ENCODE data around the gene RNASEH2B. TPM values are rescaled to one million over a fixed set of nuclear protein-coding genes. Genes with fewer than 3 reads are reported as not detected.
A peak's percentile ranks its signal among the peaks of the same experiment; 100 is the strongest.

Gene RNASEH2B
- polyA plus RNA-seq, 5 donors: 60.8 to 81.6 (median 71.3) TPM

DNA sequence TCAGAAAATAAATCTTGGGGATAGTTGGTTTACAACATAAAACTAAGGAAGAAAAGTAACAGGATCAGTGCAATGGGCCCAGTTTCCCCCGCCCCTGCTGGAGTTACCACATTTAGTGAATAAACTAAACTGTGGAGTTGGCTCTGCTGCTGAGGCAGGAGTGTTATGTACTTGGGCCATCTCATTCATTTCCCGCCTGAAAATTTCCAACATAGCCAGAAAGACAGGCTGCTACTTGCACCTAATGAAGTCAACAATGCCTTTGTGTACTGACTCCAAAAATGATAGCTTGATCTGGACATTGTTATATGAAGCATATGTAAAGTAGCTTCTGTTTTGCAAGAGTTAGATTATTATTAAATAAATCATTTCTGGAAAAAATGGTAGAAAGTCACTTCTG lies 7.9 kb upstream of the RNASEH2B start:
- DNase-seq: no peak

DNA sequence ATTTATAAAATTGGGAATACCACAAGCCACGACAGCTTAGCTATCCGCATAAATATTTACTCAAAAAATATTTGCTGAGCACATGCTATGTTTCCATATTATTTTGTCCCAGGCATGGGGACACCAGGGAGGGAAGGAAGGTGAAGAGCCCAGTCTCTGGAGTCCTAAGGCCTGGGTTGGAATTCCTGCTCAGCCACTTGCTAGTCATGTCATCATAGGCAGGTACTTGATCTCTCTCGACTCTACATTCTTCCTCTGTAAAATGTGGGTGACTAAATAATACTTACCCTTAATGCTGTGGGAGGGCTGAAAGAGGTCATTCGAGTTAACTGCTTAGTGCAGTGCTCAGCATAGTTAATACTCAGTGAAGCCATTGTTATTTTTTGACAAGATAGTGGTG lies 4.3 kb upstream of the RNASEH2B start:
- no peak for DNase-seq

DNA sequence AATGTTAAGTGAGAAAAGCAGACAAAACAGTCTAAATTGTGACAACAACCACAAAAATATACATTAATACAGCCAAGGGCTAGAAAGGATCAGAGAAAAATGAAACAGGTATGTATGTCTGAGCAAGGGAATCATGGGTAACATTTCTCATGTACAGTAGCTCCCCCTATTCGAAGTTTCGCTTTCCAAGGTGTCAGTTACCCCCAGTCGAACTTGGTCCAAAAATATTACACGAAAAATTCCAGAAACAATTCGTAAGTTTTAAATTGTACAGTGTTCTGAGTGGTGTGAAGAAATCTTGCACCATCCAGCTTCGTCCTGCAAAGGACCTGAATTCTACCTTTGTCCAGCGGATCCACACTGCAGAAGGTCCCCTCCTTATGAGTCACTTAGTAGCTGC lies 1.8 kb upstream of the RNASEH2B start:
- DNase-seq: no peak

DNA sequence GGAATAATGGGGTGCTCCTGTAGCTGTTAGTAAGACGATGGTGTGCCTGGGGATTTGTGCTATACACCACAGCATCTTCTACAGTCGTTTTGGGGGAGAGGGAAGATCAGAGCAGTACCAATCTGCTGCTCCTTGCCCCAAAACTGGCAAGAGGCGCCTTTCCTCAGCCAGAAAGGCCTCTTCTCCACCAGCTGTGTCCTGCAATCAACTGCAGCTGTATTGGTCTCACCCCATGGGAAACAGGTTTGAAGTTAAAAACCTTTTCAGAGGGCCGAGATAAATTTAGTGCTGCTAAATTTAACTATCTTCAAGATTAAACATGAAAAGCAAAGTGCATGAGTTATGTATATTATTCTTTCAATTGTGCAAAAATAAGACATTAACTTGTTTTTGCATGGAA lies 1.2 kb upstream of the RNASEH2B start:
- no peak for DNase-seq

DNA sequence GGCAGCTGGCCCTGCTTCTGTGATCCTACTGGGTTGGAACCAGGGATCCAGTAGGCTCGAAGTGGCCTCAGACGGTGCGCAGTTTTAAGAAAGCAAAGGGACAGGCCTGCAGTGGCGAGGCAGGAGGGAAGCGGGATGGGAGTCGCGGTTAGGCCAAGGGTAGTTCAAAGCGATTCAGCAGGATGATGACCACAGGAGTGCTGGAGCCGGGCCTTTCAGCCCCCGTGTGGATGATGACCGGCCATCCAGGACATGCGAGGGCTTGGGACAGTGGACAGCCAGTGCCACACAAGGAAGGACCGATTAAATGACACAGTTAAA lies 854 bp downstream of the RNASEH2B start:
- DNase-seq: no peak

DNA sequence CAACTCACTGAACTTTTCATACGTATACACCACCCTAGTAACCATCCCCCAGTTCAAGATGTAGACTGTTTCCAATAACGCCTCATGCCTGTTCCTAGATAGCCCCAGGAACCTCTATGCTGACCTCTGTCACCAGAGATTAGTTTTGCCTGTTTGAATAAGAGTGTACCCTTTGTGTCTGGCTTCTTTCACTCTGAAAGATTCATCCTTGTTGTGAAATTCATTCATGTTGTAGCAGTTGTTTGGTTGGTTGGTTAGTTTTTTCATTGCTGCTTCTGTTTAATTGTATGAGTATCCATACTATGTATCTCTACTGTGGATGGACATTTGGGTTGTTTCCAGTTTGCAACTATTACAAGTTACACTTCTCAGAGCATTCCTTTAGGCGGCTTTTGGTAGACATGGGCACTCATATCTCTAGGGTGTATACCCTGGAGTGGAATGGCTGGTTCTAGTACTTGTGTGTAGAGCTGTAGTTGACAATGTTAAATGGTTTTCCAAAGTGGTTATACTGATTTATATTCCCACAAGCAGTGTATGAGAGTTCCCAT lies 1.6 kb downstream of the RNASEH2B start:
- DNase-seq: no peak

DNA sequence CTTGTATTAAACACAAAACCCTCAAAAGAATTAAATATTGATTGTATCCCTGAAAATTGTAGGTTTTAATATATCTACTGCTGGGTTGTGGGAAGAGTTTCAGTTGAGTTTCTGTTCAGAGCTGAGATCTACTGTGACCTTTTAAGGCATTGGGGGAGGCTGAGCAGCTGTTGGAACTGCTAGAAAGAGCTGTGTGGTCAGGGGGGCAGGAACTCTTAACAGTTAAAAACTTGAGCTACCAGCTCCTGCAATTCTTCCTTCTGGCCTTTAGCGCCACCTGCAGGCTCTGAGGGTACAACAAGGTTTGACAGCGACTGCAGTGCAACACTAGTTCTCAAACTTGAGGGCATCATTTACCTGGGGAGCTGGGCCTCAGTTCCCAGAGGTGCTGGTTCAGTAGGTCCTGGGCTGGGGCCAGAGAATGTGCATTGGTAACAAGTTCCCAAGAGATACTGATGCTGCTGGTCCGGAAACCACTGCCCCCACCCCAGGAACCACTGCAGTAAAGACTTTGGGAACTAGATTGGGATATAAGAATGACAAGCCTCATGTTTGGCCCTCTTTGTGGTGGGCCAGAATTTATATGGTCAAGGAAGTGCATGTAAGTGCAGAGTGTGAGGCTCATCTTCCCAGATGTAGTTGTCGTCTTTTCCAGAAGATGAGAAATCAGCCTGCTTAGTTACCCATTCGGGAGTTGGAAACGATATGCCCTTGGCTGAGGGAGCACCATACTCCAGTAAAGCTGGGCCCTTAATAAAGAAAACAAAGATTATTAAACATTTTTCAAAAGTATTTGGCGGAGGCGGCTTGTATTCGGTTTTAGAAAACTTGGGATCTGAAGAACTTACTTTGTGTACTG lies 2.6 kb downstream of the RNASEH2B start:
- peak; percentile 79 to 87 for DNase-seq

DNA sequence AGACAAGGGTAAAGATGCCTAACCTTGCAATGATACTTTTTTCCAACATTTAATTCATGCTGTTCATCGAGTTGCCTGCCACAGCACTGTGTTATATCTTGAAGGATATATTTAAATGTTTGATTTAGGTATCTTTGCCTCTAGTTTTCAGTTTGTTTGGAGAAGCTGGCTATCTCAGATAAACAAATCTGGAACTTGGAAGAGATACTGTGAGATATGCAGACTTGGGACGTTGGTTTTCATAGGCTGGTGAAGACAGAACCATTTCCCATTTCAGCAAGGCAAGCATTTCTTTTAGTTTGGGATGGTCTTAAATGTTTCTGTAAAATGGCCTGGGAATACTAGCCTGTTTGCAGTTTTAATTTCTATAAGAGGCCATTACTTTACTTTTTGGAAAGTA lies 3.3 kb downstream of the RNASEH2B start:
- DNase-seq: no peak

DNA sequence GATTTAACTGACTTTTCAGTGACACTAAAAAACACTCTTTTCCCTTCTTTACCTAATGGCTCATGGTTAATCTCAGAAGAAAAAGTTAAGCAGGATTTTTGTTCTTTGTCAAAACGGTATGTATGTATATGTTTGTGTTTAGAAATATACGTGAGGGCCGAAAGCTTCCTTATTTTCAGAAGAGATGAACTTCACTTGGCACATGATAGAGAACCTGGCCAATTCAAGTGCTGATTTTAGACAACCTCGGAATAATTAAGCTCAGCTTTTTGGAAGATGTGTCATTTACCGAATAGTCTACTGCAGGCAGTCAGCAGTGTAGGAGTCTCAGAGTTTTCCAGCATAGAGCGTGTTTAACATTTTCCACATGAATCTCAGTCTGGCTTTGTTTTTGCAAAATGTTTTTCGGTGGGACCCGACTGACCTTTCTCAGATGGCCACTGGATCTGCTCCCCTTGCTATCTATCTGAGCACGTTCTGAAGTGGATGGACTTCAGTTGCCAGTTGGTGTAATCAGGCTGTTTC lies 4.6 kb downstream of the RNASEH2B start:
- DNase-seq: no peak

DNA sequence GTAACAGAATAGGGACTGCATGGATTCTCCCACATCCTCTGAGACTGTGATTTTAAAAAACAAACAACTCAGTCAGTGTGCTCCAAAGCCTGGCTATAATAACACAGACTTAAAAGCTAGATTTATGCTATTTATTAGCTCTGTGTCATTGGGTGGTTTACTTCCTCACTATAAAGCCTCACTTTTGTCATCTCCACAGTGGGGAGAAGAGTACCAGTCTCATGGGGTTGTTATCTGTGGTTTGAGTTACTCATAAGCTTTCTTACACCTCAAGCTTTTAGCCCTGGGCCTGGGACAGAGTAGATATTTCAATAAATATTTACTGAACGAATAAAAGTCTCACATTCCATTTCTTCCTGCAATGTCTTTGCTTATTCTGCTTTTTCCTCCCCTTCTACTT lies 5.3 kb downstream of the RNASEH2B start:
- DNase-seq: no peak

DNA sequence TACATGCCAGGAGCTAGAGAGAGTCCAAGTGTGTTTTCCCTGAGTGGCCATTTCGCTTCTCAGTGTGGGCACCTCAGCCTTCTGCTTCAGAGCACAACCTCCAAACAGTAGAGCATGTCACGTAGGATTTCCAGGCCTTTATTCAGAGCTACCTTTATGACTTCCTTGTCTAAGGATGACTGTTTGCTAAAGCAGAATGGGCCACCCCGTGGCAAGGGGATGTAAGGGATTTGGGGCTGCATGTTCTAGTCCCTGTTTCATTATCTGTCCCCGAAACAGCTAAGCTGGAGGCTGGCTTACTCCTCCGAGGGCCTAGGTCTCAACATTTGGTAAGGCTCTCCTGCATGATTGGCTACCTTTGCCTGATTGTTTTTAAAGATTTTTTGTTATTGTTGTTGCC lies 6.0 kb downstream of the RNASEH2B start:
- DNase-seq: no peak

DNA sequence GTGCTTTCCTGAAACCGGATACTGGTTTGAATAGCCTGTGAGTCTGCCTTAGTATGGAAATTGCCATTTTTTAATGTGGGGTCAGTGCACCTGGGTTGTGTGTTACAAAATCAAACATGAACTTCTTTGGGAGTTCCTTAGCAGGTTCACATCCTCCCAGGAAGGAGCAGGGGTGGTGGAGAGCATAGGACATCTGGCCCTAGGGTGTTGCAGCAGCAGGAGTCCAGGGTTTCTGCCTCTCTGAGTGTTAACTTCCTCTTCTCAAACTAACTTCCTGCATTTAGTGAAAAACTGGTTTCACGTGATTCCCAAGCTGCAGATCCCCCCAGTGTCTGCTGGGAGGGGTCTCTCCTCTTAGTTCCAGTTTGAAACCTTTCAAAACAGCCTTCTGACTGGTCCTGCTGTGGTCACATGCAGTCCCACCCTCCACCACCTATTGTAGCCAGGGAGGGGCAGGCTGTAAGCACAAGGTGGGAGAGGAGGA lies 7.2 kb downstream of the RNASEH2B start:
- no peak for DNase-seq

DNA sequence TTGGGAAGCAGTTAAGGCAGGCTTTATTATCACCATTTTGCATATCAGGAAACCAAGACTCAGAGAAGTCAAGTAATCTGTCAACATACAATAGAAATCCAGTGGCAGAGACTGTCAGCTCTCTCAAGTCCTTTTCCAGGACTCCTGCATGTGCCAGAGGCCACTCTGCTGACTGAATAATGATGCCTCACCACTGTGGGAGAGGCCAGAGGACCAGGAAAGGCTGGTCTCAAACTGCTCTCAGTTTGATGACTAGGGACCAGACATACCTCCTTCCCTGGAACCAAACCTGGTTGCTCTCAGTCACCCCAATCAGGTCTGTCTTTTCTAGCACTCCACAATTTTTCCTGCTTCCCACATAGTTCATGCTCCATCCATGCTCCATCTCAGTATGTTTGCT lies 8.0 kb downstream of the RNASEH2B start:
- DNase-seq: no peak

DNA sequence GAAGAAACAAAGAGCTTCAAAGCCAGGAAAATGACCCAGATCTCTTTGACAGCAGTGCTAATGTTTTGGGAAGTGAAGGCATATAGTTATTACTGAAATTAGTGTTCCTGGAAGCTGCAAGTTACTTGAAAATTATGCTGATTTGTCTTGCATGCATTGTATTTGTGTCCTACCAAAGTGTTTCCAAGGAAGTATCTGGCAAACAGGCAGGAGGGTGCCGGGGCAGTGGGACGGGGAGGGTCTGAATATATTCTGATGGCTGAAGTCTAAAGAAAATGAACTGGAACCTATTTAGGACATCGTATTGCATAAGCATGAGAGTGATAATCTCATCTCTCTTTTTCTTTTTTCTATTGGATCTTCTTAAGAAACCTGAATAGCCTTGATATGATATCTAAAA lies 9.0 kb downstream of the RNASEH2B start:
- no peak for DNase-seq

DNA sequence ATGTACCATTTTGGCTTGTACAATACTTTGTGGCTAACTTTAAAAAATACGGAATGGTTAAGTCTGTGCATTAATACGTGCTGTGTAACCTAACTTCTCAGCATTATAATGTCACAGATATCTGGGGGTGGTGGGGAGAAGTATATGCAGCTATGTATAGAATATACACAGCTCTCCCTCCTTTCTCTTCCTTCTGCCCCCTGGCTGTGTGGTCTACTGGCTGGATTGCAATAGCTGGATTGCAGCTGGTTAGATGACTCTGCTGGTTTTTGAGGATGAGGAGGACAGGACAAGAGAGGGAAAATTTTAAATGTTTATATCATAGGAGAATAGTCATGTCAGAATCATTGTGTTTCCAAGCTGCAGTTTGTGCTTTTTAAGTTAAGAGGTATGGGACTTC lies 9.7 kb downstream of the RNASEH2B start:
- no peak for DNase-seq

DNA sequence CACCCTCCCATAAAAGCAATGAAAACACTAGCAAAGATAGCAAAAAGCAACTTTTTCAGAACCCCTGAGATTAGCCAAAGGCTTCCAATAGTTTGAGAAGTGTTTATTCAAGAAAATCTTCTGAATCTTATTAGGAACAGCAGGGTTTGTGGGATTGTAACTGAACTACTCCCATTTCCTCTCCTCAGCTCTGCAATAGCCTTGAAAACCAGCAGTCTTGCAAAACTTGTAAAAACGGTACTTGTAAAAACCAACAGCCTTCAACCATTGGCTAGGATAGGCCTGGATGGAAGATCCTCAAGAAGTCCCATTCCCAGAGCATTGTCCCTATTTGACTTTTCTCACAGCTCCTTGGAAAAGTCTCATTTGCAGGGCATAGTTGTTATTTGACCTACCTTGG lies 12.1 kb downstream of the RNASEH2B start:
- no peak for DNase-seq

DNA sequence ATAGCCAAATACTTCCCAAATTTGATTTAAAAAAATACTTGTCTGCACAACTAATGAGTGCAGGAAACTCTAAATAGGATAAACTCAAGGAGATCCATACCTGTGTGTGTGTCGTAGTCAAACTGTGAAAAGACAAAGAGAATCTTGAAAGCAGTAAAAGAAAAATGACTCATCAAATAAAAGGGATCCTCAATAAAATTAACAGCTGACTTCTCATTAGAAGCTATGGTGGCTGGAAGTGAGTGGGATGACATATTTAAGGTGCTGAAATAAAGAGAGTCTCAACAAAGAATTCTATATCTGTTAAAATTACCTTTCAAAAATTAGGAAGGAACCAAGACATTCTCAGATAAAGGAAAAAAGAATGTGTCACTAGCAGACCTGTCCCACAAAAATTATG lies 13.7 kb downstream of the RNASEH2B start:
- DNase-seq: no peak

DNA sequence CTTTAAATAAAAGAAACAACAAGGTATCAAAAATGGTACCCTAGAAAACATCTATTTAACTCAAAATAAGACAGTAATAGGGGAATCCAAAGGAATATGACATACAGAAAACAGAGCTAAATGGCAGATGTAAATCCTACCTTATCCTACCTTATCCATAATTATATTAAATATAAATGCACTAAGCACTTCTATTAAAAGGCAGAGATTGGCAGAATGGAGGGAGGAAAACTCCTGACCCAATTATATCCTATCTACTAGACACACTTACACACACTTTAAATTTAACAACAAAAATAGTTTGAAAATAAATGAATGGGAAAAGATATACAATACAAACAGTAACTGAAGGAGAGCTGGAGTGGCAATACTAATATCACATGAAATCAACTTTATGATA lies 14.4 kb downstream of the RNASEH2B start:
- no peak for DNase-seq

DNA sequence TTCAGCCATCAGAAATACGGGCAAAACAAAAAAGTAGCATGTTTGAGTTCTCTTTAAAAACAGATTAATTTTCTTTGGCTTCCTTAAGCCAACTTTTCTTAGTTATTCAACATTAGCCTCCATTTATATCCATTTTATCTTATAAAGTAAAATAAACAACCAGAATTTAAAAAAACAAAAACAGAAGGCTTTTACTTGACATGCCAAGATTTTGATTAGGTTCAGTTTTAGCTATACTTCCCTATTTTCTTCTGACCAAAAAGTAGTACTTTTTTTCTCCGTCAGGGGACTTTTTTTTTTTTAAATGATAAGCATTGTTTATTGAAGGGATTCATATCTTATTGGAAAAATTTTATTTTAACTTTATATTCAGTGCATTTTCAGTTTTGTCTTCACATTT lies 18.1 kb downstream of the RNASEH2B start:
- no peak for DNase-seq

DNA sequence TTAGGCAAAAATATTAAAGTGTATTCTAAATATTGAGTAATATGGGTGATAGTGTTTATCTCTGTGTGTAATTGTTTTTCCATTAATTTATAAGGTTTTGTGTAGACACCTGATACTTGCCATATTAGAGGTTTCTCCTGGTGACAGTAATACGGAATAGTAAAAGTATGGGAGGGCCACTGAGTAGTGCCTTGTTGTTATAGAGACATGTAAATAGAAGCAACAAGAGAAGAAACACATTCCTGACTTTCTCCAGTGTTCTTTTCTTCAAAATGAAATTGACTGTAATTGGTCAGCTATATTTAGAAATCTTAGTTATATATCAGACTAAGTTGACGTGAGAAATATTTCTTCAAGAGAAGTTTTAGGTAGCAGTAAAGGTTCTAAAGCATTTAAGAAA lies 18.5 kb downstream of the RNASEH2B start:
- DNase-seq: no peak

DNA sequence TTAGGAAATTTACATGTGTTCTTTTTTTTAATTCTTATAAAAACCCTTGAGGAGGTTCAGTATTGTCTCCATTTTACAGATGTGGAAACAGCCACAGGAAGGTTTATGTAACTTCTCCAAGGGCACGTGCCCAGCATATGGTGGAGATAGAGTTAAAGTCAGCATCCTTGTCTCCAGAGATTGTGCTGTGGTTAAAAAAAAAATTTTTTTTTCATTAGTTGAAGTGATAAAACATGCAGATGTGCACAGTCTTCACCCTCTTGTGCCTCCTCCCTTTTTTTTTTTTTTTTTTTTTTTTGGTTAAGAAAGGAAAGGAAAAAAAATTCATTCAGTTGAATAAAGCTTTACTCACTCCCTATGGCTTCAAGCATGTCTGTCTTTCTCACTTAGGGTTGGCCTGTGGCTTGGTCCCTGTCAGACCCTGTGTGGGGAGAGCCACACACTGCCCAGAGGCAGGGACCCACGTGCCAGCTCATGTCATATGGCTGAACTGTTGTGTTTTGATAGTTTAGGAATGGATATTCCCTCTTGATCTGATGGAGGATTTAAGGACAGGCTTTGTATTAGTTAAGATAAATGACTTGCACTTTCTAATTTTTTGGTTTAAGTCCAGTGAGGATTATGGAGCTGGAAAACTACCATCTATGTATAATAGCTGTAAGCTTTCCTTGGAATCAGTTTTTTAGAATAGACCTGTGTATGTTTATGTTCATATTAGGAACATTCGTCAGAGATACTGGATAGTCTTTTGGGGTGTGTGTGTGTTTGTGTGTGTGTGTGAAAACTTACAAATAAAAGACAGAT lies 19.3 kb downstream of the RNASEH2B start:
- no peak for DNase-seq

DNA sequence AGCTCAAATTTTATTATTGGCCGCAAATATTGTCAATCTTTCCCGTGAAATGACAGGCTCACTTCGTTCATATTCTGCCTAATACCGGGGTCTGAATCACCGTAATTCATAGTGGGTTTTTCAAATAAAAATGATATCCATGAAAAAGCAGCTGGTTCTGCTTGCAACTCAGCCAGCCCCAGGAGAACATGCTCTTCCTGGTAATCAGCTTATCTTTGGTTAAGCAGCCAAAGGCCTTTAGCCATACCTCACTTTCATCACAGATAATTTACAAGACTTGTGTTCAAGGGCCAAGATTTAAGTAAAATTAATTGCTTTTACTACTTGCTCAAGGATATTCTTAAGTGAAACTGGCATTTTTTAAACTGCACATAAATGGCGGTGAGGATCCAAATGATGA lies 22.5 kb downstream of the RNASEH2B start:
- no peak for DNase-seq
